Measurements from ENCODE around the gene RAD51D.

- no peak for TF ChIP-seq CTCF (IDR thresholded peaks at IDR 0.05)
- no peak for TF ChIP-seq POLR2AphosphoS5 (IDR thresholded peaks at IDR 0.05)
Observed at GRCh38 chr17:35129154-35129972, 9.7 kb upstream of the RAD51D start.
